Measurements from ENCODE around the gene LRP1.

LRP1 gene

DNA sequence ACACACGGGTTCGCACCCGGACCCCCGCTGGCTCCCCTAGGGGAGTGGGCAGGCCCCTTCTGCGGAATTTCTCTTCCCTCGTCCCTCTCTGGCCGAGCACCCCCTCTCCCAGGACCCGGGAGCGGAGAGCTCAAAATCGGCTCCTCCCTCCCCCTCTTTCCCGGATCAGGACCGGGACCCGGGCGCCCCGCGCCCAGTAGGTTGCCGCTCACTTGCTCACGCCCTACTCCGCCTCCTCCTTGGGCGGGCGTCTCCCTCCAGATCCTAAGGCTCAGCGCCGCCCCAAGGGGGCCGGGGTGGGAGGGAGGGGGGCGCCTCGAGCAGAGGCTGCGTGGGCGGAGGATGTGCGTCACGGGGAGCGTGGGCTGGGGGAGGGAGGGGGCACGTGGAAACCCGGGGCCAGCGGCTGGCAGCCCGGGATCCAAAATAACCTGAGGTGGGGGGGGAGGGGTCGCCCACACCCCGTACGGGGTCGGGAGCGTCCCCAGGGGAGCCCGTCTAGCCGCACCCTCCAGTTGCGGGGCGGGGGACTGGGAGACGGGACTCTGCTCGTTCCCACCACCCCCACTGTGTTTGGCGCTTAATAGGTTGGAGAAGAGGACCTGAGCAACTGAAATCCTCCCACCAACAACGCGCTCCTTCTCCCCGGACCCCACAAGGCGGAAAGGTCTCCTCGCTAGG is 41.1 kb upstream of the LRP1 start:
- TF ChIP-seq ELF4 (IDR thresholded peaks at IDR 0.05), result no peak
- no peak for TF ChIP-seq LEF1 (IDR thresholded peaks at IDR 0.05; ENCODE audit: borderline replicate concordance)
- TF ChIP-seq BHLHE40 (IDR thresholded peaks at IDR 0.05; ENCODE audit: borderline replicate concordance), result no peak
- no peak for TF ChIP-seq FOXA1 (IDR thresholded peaks at IDR 0.05)
- TF ChIP-seq, protein P1, sequence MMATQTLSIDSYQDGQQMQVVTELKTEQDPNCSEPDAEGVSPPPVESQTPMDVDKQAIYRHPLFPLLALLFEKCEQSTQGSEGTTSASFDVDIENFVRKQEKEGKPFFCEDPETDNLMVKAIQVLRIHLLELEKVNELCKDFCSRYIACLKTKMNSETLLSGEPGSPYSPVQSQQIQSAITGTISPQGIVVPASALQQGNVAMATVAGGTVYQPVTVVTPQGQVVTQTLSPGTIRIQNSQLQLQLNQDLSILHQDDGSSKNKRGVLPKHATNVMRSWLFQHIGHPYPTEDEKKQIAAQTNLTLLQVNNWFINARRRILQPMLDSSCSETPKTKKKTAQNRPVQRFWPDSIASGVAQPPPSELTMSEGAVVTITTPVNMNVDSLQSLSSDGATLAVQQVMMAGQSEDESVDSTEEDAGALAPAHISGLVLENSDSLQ (IDR thresholded peaks at IDR 0.05), result no peak
- ChIA-PET CTCF (interaction anchor here (0.7 to 2.3 kb wide), 3 partner anchors 25 to 949 kb away, joined by 3 to 12 read pairs (median 3); partner anchors contain the start of gene STAT6), POLR2A (interaction anchor here (0.6 to 4.9 kb wide), 3 partner anchors 9 to 71 kb away, joined by 3 to 41 read pairs (median 27); partner anchors contain the start of genes NEMP1, STAT6 and TAC3)
- DNase-seq (ENCODE audit: extremely low spot score), result no peak

DNA sequence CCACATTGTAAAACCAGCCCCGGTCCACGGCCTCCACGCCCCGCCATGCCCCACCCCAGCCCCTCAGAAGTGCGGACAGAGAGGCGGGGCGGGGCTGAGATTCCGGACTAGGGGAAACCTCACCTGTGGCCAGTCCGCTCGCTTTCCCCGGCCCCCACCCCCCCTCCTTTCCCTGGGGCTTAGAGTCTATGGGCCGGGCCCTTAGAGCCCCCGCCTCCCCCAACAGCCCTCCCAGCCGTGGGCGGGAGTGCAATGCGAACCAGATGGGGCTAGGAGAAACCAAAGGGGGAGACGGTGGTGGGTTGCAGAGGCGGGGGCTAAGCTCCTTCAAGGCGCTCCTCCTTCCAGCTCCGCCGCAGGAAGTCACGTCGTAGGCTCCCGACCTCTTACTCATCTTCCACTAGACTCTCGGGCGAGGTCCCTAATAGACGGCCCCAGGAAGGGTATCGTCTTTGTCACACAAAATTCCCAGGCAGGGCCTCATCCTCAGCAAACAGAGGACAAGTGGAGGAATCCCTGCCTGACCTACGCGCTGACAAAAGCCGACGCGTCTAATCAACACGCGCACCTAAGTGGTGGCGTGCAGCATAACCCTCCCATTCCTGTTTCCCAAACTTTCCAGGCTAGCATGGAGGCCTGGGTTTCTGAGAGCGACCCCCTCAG is 40.5 kb upstream of the LRP1 start:
- ChIA-PET CTCF (interaction anchor here (1.5 to 2.3 kb wide), 2 partner anchors 24 to 85 kb away, joined by 3 to 12 read pairs; partner anchors contain the start of gene STAT6), POLR2A (interaction anchor here (0.6 to 4.9 kb wide), 4 partner anchors 9 to 72 kb away, joined by 3 to 41 read pairs (median 15); partner anchors contain the start of genes NEMP1, STAT6 and TAC3)
- TF ChIP-seq ARNT (IDR thresholded peaks at IDR 0.05) (no peak), NFRKB (IDR thresholded peaks at IDR 0.05) (no peak), L3MBTL2 (conservative IDR thresholded peaks at IDR 0.05) (no peak), FOXA1 (IDR thresholded peaks at IDR 0.05) (no peak), HDGF (IDR thresholded peaks at IDR 0.05; ENCODE audit: borderline replicate concordance) (no peak), BHLHE40 (IDR thresholded peaks at IDR 0.05; ENCODE audit: borderline replicate concordance) (no peak)
- peak; percentile 29 for DNase-seq (ENCODE audit: extremely low spot score)

DNA sequence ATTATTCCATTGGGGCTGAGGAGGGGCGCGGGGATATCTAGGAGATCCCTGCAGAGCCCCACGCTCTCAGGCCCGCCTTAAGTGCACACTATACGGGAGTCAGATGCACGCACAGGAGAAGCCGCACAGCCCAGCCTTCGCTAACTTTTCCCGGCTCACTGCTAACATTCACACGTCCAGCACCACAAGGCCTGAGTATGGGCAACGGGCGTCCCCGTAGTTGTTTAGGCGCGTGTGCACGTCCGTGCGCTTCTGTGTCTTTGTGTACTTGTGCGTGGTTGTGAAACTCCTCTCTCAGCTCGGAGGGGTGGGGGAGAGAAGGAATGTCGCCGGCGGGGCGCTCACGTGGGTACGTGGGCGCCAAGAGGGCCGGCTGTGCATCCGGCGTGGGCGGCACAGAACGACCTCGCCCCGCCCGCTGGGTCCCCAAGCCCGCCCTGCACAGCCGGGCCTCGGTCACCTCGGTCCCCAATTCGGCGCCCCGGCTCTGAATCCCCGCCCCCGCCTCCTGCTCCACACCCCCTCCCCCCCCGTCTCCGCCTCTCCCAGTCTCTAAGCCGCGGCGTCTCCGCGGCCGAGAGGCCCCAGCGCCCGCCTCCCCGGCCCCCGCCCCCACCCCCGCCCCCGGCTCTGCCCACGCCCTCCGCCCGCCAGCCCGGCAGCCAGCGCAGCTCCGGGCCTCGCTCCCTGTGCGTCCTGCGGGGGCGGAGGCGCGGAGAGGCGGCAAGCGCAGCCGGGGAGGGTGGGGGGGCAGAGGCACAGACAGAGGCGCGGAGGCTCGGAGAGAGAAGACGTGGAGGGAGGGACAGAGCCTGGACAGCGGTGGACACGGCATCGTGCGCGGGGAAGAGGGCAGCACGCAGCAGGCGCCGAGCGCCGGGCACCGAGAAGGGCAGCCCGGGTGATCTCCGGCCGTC is 39.7 kb upstream of the LRP1 start, which contains the start of gene NAB2:
TSS of gene NAB2 (plus strand) at position 761 of the 917 bp plus-strand sequence. CDS start 158 bp downstream, outside the sequence.
- peak; percentile 85 for DNase-seq (ENCODE audit: extremely low spot score)
- TF ChIP-seq LEF1 (IDR thresholded peaks at IDR 0.05; ENCODE audit: borderline replicate concordance) (no peak), HDGF (IDR thresholded peaks at IDR 0.05; ENCODE audit: borderline replicate concordance) (no peak), CTBP1 (IDR thresholded peaks at IDR 0.05; ENCODE audit: borderline replicate concordance) (no peak), L3MBTL2 (conservative IDR thresholded peaks at IDR 0.05) (peak; percentile 95), NFRKB (IDR thresholded peaks at IDR 0.05) (no peak)
- ChIA-PET CTCF (interaction anchor here (0.6 to 2.3 kb wide), 2 partner anchors 20 to 23 kb away, joined by 4 to 12 read pairs; partner anchors contain the start of gene STAT6), POLR2A (interaction anchor here (1.0 to 4.9 kb wide), 5 partner anchors 10 to 72 kb away, joined by 3 to 41 read pairs (median 12); partner anchors contain the start of genes NEMP1, STAT6 and TAC3)

DNA sequence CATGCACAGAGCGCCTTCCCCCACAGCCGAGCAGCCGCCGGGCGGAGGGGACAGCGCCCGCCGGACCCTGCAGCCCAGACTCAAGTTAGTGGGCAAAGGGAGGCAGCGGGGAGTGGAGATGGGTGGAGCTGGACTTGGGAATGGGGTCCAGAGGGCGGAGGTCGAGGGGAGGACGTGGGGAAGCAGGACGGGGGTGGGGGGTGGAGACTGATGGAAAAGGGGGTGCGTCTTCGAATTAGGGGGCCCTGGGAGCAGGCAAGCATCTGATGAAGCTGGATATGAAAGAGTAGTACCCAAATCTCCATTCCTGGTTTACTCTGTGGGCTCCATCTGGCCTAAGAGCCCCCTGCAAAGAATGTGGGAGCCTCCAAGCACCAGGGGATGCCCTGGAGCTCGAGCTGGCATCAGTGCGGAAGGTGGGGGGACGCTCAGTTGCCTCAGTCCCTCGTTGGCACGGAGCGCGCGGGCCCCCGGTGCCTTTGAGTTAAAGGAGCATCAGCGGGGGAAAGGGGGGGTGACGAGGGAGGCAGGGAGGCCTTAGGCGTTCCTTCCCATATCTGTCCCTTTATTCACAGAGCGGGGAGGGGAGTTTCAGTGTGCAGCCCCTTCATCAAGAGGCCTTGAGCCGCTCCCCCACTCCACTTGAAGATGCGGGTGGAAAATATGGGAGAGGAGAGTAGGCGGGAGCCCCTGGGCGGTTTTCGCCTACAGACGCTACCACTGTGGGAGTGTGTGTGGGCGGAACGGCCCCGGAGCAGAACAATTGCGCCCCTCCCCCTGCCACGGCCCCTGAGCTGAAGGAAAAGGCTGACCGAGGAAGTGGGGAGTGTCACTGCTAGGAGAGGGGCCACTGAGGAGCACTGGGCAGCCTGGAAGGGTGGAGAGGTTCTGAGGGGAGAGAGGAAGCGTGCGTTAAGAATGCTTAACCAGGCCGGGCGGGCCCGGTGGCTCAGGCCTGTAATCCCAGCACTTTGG is 38.7 kb upstream of the LRP1 start:
- no peak for TF ChIP-seq L3MBTL2 (conservative IDR thresholded peaks at IDR 0.05)
- no peak for TF ChIP-seq CTBP1 (IDR thresholded peaks at IDR 0.05; ENCODE audit: borderline replicate concordance)
- no peak for TF ChIP-seq TARDBP (IDR thresholded peaks at IDR 0.05)
- ChIA-PET CTCF (interaction anchor here (0.6 to 1.9 kb wide), 4 partner anchors 11 to 332 kb away, joined by 4 to 7 read pairs (median 5); partner anchors contain the start of genes NEMP1 and STAT6), POLR2A (interaction anchor here (1.3 to 4.9 kb wide), 3 partner anchors 11 to 22 kb away, joined by 4 to 41 read pairs (median 12); partner anchors contain the start of genes NEMP1 and STAT6)
- DNase-seq (ENCODE audit: extremely low spot score), result no peak

DNA sequence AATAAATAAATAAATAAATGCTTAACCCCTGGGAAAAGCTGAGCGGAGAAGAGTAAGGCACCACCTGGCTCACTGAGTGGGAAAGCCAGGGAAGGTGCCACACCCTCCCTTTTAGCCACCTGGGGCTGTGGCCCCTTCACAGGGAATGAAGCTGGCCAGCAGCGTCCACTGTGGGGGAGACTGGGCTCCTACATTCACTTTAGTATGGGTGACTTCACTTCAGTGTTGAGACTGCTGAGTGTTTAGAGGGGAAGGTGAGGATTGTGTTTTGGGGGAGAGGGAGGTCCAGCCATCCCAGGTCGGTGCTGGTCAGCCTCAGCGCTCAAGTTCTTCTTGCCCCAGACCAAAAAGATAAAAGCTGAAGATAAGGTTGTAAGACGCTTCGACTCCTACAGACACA is 37.8 kb upstream of the LRP1 start:
- ChIA-PET CTCF (interaction anchor here (1.1 to 1.9 kb wide), 3 partner anchors 12 to 22 kb away, joined by 5 to 7 read pairs (median 5); partner anchors contain the start of genes NEMP1 and STAT6), POLR2A (interaction anchor here (1.3 to 4.9 kb wide), 3 partner anchors 12 to 21 kb away, joined by 4 to 41 read pairs (median 12); partner anchors contain the start of genes NEMP1 and STAT6)
- TF ChIP-seq HDGF (IDR thresholded peaks at IDR 0.05; ENCODE audit: borderline replicate concordance) (no peak), FOXM1 (IDR thresholded peaks at IDR 0.05; ENCODE audit: borderline replicate concordance) (no peak), L3MBTL2 (conservative IDR thresholded peaks at IDR 0.05) (no peak), FOXK2 (IDR thresholded peaks at IDR 0.05) (no peak), ELF4 (IDR thresholded peaks at IDR 0.05) (no peak), CTBP1 (IDR thresholded peaks at IDR 0.05; ENCODE audit: borderline replicate concordance) (no peak), SUZ12 (IDR thresholded peaks at IDR 0.05) (no peak), BHLHE40 (IDR thresholded peaks at IDR 0.05; ENCODE audit: borderline replicate concordance) (no peak), TARDBP (IDR thresholded peaks at IDR 0.05) (no peak), LEF1 (IDR thresholded peaks at IDR 0.05; ENCODE audit: borderline replicate concordance) (no peak), SP1 (IDR thresholded peaks at IDR 0.05) (no peak), FOXA1 (IDR thresholded peaks at IDR 0.05) (no peak), NFRKB (IDR thresholded peaks at IDR 0.05) (no peak), ARNT (IDR thresholded peaks at IDR 0.05) (no peak), ZNF384 (IDR thresholded peaks at IDR 0.05) (no peak)
- TF ChIP-seq, protein P1 (IDR thresholded peaks at IDR 0.05), result no peak
- no peak for DNase-seq (ENCODE audit: extremely low spot score)

Data from HEK293T (cell line).